Measurements from ENCODE around the gene TSHZ2. TPM values are rescaled to one million over a fixed set of nuclear protein-coding genes. Genes with fewer than 3 reads are reported as not detected.

Gene TSHZ2
- total RNA-seq, 1 experiment from 2014 or later, result 0.07 TPM

- DNase-seq (ENCODE audit: low read depth, low spot score) (no peak), ATAC-seq (no peak)
- no peak overlapping the region for H3K9ac ChIP-seq (ENCODE audit: low read length)
- H3K4me3 ChIP-seq (replicated peaks in 1 of 2; ENCODE audit: low read depth in 1 of 2, low read length in 2 of 2), result no peak overlapping the region
- TF ChIP-seq SP1 (IDR thresholded peaks at IDR 0.05; ENCODE audit: low read depth), result no peak
- no peak for TF ChIP-seq ELF1 (IDR thresholded peaks at IDR 0.05; ENCODE audit: borderline replicate concordance, low read depth)
- no peak for TF ChIP-seq MAX (IDR thresholded peaks at IDR 0.05)
- no peak for TF ChIP-seq REST (IDR thresholded peaks at IDR 0.05; ENCODE audit: low read depth)
- TF ChIP-seq TCF7L2 (IDR thresholded peaks at IDR 0.05; ENCODE audit: borderline replicate concordance, extremely low read depth, insufficient read depth, insufficient read length), result no peak
- TF ChIP-seq JUND (IDR thresholded peaks at IDR 0.05), result no peak
- TF ChIP-seq SIN3A (IDR thresholded peaks at IDR 0.05; ENCODE audit: low read depth), result no peak
- TF ChIP-seq YY1 (IDR thresholded peaks at IDR 0.05; ENCODE audit: extremely low read depth, insufficient replicate concordance, low read depth, low read length), result no peak
- no peak for TF ChIP-seq ZFX (IDR thresholded peaks at IDR 0.05)
- H3K27ac ChIP-seq (ENCODE audit: low read depth, low read length), result no peak overlapping the region
- H3K9me2 ChIP-seq (ENCODE audit: insufficient read depth), result no peaks in the 10 kb centered on the region
- no peaks in the 10 kb centered on the region for H3K36me3 ChIP-seq (ENCODE audit: control insufficient read depth in 1 of 2, insufficient read depth in 2 of 2, low read length in 2 of 2)
- no TSS peak for BruUV-seq (replicated peaks)
- H3K79me2 ChIP-seq (ENCODE audit: insufficient read depth, low read length), result no peaks in the 10 kb centered on the region
- no peaks in the 10 kb centered on the region for H4K20me1 ChIP-seq (ENCODE audit: insufficient read depth)
- H3K4me2 ChIP-seq (ENCODE audit: low read length), result no peak overlapping the region
- ChIA-PET RAD21 (ENCODE audit: low non-redundant PET in 1 of 2, low total read pairs in 2 of 2, uncharacterized antibody in 2 of 2, unreplicated experiment in 2 of 2) (no interaction called here), CTCF (no interaction called here), POLR2A (no interaction called here)
- no peak overlapping the region for H2AFZ ChIP-seq (ENCODE audit: low read depth, low read length, poor library complexity, severe bottlenecking)
- H3K27me3 ChIP-seq (ENCODE audit: insufficient read depth, low read length), result no peaks in the 10 kb centered on the region
- intact Hi-C loops (cut with micrococcal nuclease), result no loop called here
- H3K4me1 ChIP-seq (ENCODE audit: control insufficient read depth in 1 of 2, insufficient read depth in 2 of 2, low read length in 2 of 2), result no peaks in the 10 kb centered on the region
- H3K9me3 ChIP-seq (ENCODE audit: control insufficient read depth in 1 of 2, insufficient read depth in 1 of 2, low read depth in 1 of 2, low read length in 2 of 2), result no peaks in the 10 kb centered on the region
These were observed 456.8 kb downstream of the TSHZ2 start for GRCh38 chr20:53428996-53429395.

Data from HCT116 (cell line).